NB4 (cell line): Measurements from ENCODE around the gene EIF5B.

Source experiments
- DNase-seq: peaks from one replicate; pipeline ENCODE4 v3.0.0; 2010; ENCODE audit warnings: low read depth
- H3K4me3 ChIP-seq: one replicate; pipeline ENCODE4 v1.5.1; 2011; ENCODE audit warnings: mild to moderate bottlenecking, low read depth, low read length, moderate library complexity
- MYC ChIP-seq: IDR thresholded peaks from 2 replicates; pipeline ENCODE4 v1.6.1; 2011; ENCODE audit warnings: low read depth, low read length
- POLR2A ChIP-seq: IDR thresholded peaks from 2 replicates; pipeline ENCODE4 v1.6.1; 2011; ENCODE audit warnings: mild to moderate bottlenecking; ENCODE audit not compliant: insufficient read length; ENCODE audit errors: extremely low read depth
- TF ChIP-seq, protein P1 (sequence below): IDR thresholded peaks from one replicate; pipeline ENCODE4 v1.5.1; 2012; ENCODE audit warnings: low read depth, low read length
- TF ChIP-seq, protein P2 (sequence below): IDR thresholded peaks from 2 replicates; pipeline ENCODE4 v1.6.1; 2011; ENCODE audit warnings: low read depth, low read length

The EIF5B gene

DNA sequence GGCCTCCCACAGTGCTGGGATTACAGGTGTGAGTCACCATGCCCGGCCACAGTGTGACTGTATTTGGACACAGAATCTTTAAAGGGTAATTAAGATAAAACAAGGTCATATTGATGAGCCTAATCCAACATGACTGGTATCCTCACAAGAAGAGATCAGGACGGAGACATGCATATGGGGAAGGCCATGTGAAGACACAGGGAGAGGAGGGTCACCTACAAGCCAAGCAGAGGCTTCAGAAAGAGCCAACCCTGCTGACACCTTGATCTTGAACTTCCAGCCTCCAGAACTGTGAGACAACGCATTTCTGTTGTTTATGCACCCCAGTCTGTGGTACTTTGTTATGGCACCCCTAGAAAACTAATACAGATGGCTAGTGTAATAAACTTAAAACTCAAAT is 80.2 kb downstream of the EIF5B start:
- no peak for DNase-seq
- TF ChIP-seq, protein P1, sequence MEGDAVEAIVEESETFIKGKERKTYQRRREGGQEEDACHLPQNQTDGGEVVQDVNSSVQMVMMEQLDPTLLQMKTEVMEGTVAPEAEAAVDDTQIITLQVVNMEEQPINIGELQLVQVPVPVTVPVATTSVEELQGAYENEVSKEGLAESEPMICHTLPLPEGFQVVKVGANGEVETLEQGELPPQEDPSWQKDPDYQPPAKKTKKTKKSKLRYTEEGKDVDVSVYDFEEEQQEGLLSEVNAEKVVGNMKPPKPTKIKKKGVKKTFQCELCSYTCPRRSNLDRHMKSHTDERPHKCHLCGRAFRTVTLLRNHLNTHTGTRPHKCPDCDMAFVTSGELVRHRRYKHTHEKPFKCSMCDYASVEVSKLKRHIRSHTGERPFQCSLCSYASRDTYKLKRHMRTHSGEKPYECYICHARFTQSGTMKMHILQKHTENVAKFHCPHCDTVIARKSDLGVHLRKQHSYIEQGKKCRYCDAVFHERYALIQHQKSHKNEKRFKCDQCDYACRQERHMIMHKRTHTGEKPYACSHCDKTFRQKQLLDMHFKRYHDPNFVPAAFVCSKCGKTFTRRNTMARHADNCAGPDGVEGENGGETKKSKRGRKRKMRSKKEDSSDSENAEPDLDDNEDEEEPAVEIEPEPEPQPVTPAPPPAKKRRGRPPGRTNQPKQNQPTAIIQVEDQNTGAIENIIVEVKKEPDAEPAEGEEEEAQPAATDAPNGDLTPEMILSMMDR = no peak
- TF ChIP-seq POLR2A (no peak), MYC (no peak)
- TF ChIP-seq, protein P2, sequence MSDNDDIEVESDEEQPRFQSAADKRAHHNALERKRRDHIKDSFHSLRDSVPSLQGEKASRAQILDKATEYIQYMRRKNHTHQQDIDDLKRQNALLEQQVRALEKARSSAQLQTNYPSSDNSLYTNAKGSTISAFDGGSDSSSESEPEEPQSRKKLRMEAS = no peak
- H3K4me3 ChIP-seq = no peak overlapping the region

DNA sequence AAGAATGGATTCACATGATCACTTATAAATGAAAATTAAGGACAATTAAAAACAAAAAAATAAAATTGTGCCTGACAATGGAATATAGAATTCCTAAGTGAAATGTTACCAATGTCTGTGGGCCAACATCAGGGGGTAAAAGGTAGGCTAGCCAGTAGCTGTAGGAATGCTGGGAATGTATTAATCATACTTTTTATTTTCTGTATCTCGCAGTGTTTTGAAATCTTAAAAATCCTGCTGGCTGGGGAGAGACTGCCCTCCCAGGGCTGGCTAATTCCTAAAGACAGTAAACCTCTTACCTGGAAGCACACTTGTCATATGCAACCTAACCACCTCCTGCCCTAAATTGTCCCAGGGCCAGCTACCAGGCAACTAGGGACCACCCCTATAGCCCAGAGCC is 82.8 kb downstream of the EIF5B start:
- DNase-seq = no peak
- TF ChIP-seq, protein P1 = no peak
- TF ChIP-seq, protein P2 = no peak
- TF ChIP-seq MYC = no peak
- TF ChIP-seq POLR2A = no peak
- no peak overlapping the region for H3K4me3 ChIP-seq

DNA sequence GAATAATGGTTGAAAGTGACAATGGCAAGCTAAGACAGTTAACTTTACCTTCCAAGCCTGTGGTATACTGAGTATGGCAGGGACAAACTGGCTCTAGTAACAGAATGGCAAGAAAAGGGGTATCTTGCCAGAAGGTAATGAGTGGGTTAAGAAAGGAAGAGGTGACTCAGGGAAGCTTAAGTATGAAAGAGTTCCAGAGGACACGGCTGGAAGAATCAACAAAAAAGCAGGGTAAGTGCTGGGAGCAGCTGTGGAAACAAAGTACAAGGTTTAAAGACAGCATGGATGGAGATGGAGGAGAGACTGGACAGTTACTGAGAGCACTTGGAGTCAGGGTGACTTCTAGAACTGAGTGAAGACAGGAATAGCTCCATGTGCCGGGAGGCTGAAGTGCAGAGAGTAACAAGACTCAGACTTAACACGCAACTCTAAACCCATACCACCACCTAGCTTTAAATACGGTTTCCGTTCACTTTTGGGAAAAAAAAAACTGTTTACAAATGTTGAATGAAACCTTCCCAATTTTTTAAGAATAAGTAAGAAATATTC is 83.6 kb downstream of the EIF5B start:
- H3K4me3 ChIP-seq = no peak overlapping the region
- TF ChIP-seq, protein P1 = no peak
- TF ChIP-seq, protein P2 = no peak
- TF ChIP-seq MYC = no peak
- TF ChIP-seq POLR2A = no peak
- DNase-seq = no peak

DNA sequence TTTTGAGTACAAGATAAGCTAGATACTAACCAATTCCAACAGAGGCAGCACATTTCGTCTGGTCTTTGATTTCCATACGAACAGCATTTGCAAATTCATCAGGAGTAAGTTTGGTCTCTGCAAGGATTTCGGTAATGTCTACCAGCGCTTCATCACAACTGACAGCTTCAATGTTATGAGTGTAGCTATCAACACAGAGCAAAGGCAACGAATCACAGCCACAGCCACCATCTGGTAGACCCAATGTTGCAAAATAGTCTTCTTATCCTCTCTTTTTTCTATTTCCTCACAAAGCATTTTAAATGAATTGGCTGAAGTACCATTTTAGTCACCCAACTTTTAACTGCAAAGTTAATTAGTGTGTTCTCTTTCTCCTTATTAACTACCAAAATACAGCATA is 84.3 kb downstream of the EIF5B start:
- no peak overlapping the region for H3K4me3 ChIP-seq
- TF ChIP-seq POLR2A (no peak), MYC (no peak)
- TF ChIP-seq, protein P1 = no peak
- TF ChIP-seq, protein P2 = no peak
- no peak for DNase-seq

DNA sequence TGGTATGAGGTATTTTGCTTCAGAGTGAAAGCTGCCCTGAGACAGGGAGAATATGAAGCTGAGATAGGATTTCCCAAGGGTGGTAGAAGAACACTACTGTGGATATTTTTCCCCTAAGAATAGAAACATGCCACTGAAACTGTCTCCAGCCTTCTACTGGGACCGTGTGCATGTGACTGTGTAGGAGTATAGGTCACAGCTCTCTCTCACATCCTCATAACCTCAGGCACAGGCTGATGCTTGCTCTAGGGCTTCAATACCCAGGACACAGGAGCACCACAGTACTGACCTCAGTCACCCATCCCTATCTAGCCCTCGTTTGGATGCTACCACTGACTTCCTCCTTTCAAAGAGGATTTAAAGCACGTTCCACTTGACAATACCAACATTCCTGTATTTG is 85.4 kb downstream of the EIF5B start:
- DNase-seq = no peak
- no peak overlapping the region for H3K4me3 ChIP-seq
- TF ChIP-seq, protein P2 = no peak
- TF ChIP-seq MYC (no peak), POLR2A (no peak)
- TF ChIP-seq, protein P1 = no peak

DNA sequence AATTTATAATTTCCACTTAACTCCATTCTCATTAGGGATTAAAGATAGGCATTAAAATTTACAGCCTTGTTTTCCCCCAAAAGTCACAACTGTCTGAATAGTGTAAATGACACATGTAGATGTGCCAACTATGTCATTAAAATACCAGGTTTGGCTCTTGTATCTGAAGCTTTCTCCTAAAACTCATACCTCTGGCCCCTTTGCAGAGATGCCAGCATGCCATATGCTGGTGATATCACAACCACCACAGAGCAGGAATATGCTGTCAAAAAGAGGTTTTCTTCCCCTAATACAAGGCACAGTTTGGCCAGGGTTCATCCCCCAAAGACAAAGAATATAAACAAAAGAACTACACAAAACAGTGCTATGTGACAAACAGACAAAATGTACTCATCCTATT is 87.2 kb downstream of the EIF5B start:
- TF ChIP-seq MYC (no peak), POLR2A (no peak)
- TF ChIP-seq, protein P2 = no peak
- DNase-seq = no peak
- no peak overlapping the region for H3K4me3 ChIP-seq
